GM12874 (cell line): ENCODE measurements around the gene UBE3D.

Experiments
- TF ChIP-seq, protein P1 (sequence below): IDR thresholded peaks from 2 replicates; pipeline ENCODE4 v1.5.1; 2011; ENCODE audit warnings: low read depth, mild to moderate bottlenecking, control low read depth, low read length, moderate library complexity; ENCODE audit not compliant: insufficient read depth

The UBE3D gene

GRCh38 chr6:82878812-82879211 is 186.8 kb downstream of the UBE3D start:
- TF ChIP-seq, protein P1, sequence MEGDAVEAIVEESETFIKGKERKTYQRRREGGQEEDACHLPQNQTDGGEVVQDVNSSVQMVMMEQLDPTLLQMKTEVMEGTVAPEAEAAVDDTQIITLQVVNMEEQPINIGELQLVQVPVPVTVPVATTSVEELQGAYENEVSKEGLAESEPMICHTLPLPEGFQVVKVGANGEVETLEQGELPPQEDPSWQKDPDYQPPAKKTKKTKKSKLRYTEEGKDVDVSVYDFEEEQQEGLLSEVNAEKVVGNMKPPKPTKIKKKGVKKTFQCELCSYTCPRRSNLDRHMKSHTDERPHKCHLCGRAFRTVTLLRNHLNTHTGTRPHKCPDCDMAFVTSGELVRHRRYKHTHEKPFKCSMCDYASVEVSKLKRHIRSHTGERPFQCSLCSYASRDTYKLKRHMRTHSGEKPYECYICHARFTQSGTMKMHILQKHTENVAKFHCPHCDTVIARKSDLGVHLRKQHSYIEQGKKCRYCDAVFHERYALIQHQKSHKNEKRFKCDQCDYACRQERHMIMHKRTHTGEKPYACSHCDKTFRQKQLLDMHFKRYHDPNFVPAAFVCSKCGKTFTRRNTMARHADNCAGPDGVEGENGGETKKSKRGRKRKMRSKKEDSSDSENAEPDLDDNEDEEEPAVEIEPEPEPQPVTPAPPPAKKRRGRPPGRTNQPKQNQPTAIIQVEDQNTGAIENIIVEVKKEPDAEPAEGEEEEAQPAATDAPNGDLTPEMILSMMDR, result no peak

DNA sequence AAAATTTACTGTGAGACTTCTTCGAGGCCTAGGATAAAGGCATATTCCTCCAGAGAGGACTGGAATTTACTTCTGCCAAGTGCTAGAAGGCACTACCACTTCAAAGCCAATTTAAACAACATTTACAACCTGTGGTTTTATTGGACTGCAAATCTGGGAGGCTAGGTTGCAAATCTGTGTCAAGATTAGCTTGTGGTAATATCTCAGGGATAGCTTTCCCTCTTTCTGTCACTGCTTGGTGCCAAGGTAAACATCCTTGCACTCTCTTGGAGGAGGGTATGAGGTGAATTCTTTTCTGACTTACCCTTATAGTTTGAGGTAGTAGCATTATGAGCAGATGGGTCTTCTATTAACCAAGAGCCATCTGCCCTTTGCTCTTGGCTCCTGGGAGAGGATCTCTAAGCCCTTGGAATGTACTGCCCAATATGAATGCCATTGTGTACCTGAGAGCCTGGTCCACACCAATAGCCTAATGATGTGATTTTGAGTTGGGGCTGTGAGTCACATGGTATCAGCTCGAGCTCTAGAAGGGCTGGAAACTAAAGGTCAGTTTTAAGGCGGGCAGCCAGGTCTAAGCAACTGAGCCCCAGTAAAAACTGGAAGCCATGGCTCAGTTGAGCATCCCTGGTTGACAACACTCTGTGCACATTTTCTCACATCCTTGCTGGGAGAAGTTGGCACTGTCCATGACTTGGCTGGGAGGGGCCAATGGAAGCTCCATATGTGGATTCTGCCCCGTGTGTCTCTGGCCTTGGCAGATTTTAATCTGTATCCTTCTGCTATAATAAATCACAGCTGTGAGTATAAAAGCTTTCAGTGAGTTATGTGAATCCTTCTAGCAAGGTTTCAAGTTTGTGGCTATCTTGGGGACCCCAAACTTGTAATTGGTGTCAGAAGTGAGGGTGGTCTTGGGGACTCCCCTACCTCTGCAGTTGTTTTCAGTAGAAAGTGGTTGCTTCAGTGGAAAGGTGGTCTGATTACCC is 188.1 kb downstream of the UBE3D start:
- TF ChIP-seq, protein P1, result no peak

DNA sequence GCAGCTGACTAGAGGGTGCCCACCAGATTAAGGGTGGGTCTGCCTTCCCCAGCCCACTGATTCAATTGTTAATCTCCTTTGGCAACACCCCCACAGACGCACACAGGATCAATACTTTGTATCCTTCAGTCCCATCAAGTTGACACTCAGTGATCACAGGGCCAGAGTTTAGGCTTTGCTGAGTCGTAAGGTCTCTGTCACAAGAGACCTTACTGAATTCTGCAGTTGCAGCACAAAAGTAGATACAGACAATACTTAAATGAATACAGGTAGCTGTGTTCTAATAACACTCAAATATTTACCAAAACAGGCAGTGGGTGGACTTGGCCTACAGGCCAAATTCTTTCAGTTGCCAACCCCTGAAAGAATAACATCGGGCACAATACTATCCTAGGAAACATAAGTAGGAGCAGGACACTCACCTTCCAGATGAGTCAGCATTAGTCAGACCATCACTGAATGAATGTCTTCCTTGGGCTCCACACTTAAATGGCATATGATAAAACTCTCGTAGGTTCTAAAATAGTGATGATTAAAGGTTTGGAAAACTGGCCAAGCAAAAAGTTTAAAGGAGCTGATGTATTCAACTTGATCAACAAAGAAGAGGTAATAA is 190.0 kb downstream of the UBE3D start:
- TF ChIP-seq, protein P1, result no peak

GRCh38 chr6:82874867-82875266 is 190.8 kb downstream of the UBE3D start:
- TF ChIP-seq, protein P1, result no peak

DNA sequence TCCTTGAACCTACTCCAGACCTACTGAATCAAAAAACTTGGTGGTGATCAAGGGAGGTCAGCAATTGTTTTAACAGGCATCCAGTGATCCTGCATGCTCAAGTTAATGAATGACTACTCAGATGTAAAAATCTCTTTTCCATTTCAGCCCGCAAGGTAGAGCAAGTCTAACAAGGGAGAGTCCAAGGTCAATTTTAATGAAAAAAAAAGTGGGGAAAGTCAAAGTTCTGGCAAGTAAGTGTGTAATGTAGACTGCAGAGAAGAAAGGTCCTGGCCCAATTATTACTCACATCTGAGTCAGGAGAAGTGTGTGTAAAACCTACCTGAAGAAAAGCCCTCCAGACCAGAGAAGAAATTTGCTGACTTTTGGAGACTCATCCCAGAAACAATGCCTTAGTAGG is 193.5 kb downstream of the UBE3D start:
- TF ChIP-seq, protein P1, result no peak

DNA sequence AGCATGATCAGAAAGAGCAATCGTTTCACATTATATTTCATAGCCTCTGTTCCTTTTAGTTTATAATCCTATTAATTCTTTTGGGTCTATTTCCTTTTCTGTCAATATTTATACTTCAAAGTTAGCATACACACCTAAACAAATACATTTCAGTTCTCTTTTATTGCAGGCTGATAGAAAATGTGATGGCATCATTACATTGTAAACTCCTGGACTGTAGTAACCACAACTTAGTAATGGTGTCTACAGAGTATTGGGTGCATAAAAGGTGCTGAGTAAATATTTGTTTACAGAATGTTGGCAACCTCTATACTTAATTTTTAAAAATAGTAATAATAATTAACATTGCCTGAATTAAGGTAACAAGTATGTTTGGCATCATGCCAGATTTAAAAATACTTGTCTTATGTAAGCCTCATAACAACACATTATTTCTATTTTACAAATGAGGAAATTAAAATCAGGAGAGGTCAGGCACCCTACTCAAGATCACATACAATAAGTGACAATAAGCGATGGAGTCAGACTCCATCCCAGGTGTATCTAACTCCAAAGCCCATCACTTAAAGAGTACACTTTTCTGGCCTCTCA is 195.0 kb downstream of the UBE3D start:
- TF ChIP-seq, protein P1, result no peak

GRCh38 chr6:82869493-82869892 is 196.1 kb downstream of the UBE3D start:
- TF ChIP-seq, protein P1, result no peak
